ENCODE measurements around the gene C16orf96. TPM values are rescaled to one million over a fixed set of nuclear protein-coding genes. Genes with fewer than 3 reads are reported as not detected.

C16orf96 gene
- total and polyA plus RNA-seq, 10 donors: 0.06 to 0.33 (median 0.21) TPM

- Histone ChIP-seq H3K27ac (no peak overlapping the region), H3K4me1 (peaks cover 0 to 45% (median 19%) of the 10 kb centered on the region in 6 donors), H3K9me3 (peaks cover 0 to 17% (median 8%) of the 10 kb centered on the region in 8 donors), H3K4me3 (peak overlapping the region in 1 of 8 donors; percentile 71), H3K27me3 (replicated peaks in 1 of 7) (peaks cover 0 to 11% (median 0%) of the 10 kb centered on the region in 7 donors), H3K36me3 (peaks cover 0 to 13% (median 4%) of the 10 kb centered on the region in 6 donors)
- WGBS, 5 donors: 92 to 96% (median 93%) methylated on average over 15 of the region's 15 CpGs
- no peak for TF ChIP-seq CTCF (IDR thresholded peaks at IDR 0.05 in 8 of 11, conservative IDR thresholded peaks at IDR 0.05 in 3 of 11)
- no peak for TF ChIP-seq POLR2A (IDR thresholded peaks at IDR 0.05)
- no peak for TF ChIP-seq POLR2AphosphoS5 (IDR thresholded peaks at IDR 0.05)
- no peak for DNase-seq
- intact Hi-C loops (cut with DNase I; ENCODE audit: low total_unique reads): no loop called here
Measured at GRCh38 chr16:4536391-4537106, 19.6 kb upstream of the C16orf96 start.

GRCh38 chr16:4537376-4538343, 18.5 kb upstream of the C16orf96 start:
- intact Hi-C loops (cut with DNase I; ENCODE audit: low total_unique reads): no loop called here

GRCh38 chr16:4538350-4539235, 17.5 kb upstream of the C16orf96 start, which contains the start of gene CDIP1:
Gene CDIP1, minus strand, starts transcription at chr16:4538773. Its CDS starts 24,643 bp downstream, at chr16:4514130.
- Histone ChIP-seq H3K36me3 (no peaks in the 10 kb centered on the region), H3K4me1 (peaks cover 0 to 45% (median 19%) of the 10 kb centered on the region in 6 donors), H3K27ac (peak within 1 kb of the TSS; percentile 76 to 97 (median 86)), H3K27me3 (replicated peaks in 1 of 7) (peaks cover 0 to 11% (median 0%) of the 10 kb centered on the region in 7 donors), H3K9me3 (peaks cover 0 to 17% (median 8%) of the 10 kb centered on the region in 8 donors), H3K4me3 (peak within 1 kb of the TSS; percentile 61 to 93 (median 71))
- TF ChIP-seq POLR2AphosphoS5 (IDR thresholded peaks at IDR 0.05) (peak; percentile 97 to 98 (median 98)), CTCF (IDR thresholded peaks at IDR 0.05 in 8 of 11, conservative IDR thresholded peaks at IDR 0.05 in 3 of 11) (peak in 8 of 11 experiments; percentile 17 to 51 (median 42)), POLR2A (IDR thresholded peaks at IDR 0.05) (peak; percentile 75 to 90 (median 86))
- WGBS, 5 donors: 6 to 15% (median 6%) methylated on average over 21 to 67 of the region's 67 CpGs
- DNase-seq: peak; percentile 97
- intact Hi-C loops (cut with DNase I; ENCODE audit: low total_unique reads): no loop called here

More at GRCh38 chr16:4537376-4538343, 18.5 kb upstream of the C16orf96 start:
- Histone ChIP-seq H3K4me1 (peaks cover 0 to 45% (median 19%) of the 10 kb centered on the region in 6 donors), H3K9me3 (peaks cover 0 to 17% (median 8%) of the 10 kb centered on the region in 8 donors), H3K4me3 (peak overlapping the region; percentile 61 to 93 (median 71)), H3K36me3 (peaks cover 0 to 2% (median 0%) of the 10 kb centered on the region in 6 donors), H3K27ac (peak overlapping the region; percentile 76 to 97 (median 86)), H3K27me3 (replicated peaks in 1 of 7) (peaks cover 0 to 11% (median 0%) of the 10 kb centered on the region in 7 donors)
- WGBS, 5 donors: 18 to 26% (median 22%) methylated on average over 42 to 75 of the region's 75 CpGs
- DNase-seq: peak; percentile 87
- no peak for TF ChIP-seq POLR2A (IDR thresholded peaks at IDR 0.05)
- peak in 2 of 3 donors; percentile 11 to 32 for TF ChIP-seq POLR2AphosphoS5 (IDR thresholded peaks at IDR 0.05)

Data from spleen (tissue), 11 donors.